ENCODE results near the gene DNAI4. TPM values are rescaled to one million over a fixed set of nuclear protein-coding genes. Genes with fewer than 3 reads are reported as not detected.

DNAI4 gene
- total and polyA plus RNA-seq, 2 of the 4 experiments (the other 2 are of a cell fraction): 0.63 to 1.6 TPM

DNA sequence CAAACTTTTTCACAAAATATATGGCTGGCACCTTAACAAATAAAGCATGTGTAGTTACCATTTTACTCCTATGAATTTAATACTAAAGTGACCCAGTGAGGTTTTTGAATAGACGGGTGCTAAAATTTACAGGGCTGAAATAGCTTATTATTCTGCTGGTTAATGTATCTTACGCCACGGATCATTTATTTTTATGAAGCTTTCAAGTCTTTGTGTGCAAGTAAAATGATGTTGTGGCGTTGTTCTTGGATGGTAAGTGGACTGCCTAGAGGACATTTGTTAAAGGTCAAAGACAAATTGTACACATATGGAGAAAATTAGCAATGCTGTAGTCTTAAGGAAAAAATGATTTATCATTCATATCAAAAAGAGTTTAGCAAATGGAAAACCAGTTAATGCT lies 146.4 kb downstream of the DNAI4 start:
- ATAC-seq (ENCODE audit: low read depth) (no peak), DNase-seq (no peak)
- ChIA-PET POLR2A (ENCODE audit: unreplicated experiment) (no interaction called here), CTCF (interaction anchor here (1.2 kb wide), 1 partner anchor 12 kb away, joined by 4 read pairs; no protein-coding TSS in a partner anchor)
- Histone ChIP-seq H4K91ac (ENCODE audit: insufficient read depth, low read depth, low read length) (no peak overlapping the region), H4K20me1 (ENCODE audit: insufficient read depth, low read length) (no peaks in the 10 kb centered on the region), H3K56ac (ENCODE audit: extremely low read depth, insufficient read depth, low read length) (no peak overlapping the region), H2AK5ac (ENCODE audit: low read depth, low read length) (no peak overlapping the region), H2AFZ (replicated peaks; ENCODE audit: low read length, poor library complexity) (no peak overlapping the region), H3K4me2 (ENCODE audit: low read depth, low read length) (no peak overlapping the region), H3K9ac (ENCODE audit: low read depth, low read length) (no peak overlapping the region), H2AK9ac (replicated peaks; ENCODE audit: low read depth, low read length, poor library complexity) (no peak overlapping the region), H2BK120ac (ENCODE audit: low read depth, low read length) (no peak overlapping the region), H3K9me1 (ENCODE audit: insufficient read depth, low read length) (no peaks in the 10 kb centered on the region), H4K5ac (ENCODE audit: low read depth, low read length) (no peak overlapping the region), H3K36me3 (ENCODE audit: control insufficient read depth, insufficient read depth, low read length) (no peaks in the 10 kb centered on the region), H2BK5ac (ENCODE audit: low read depth, low read length, poor library complexity, severe bottlenecking) (no peak overlapping the region), H3K18ac (ENCODE audit: low read depth, low read length) (no peak overlapping the region), H2BK20ac (ENCODE audit: low read depth, low read length) (no peak overlapping the region), H3K27ac (ENCODE audit: insufficient read depth, low read length) (no peak overlapping the region), H3K9me3 (ENCODE audit: control insufficient read depth, insufficient read depth, low read length) (no peaks in the 10 kb centered on the region), H2BK15ac (ENCODE audit: low read depth, low read length) (no peak overlapping the region), H3K4ac (ENCODE audit: low read depth, low read length) (no peak overlapping the region), H3K4me3 (ENCODE audit: insufficient read depth, low read depth, low read length) (no peak overlapping the region), H3K27me3 (ENCODE audit: control insufficient read depth, insufficient read depth, low read length) (peaks cover 7% of the 10 kb centered on the region; the same call in 1 of the 2 replicates), H4K8ac (ENCODE audit: low read depth in 2 of 2, low read length in 2 of 2) (no peak overlapping the region), H3K23ac (ENCODE audit: low read depth, low read length) (no peak overlapping the region), H3K4me1 (ENCODE audit: control insufficient read depth, insufficient read depth, low read length) (no peaks in the 10 kb centered on the region), H3K14ac (replicated peaks; ENCODE audit: low read depth, low read length) (no peak overlapping the region), H3K79me1 (ENCODE audit: low read depth in 1 of 2, low read length in 2 of 2) (no peaks in the 10 kb centered on the region)
- in situ Hi-C loops (cut with MboI; ENCODE audit: low sequenced_read_pairs): no loop called here
- TF ChIP-seq BHLHE40 (IDR thresholded peaks at IDR 0.05; ENCODE audit: low read depth, low read length): no peak
- dilution Hi-C loops (cut with HindIII; ENCODE audit: low sequenced_read_pairs, unreplicated experiment): no loop called here
- no TSS peak for BruUV-seq (replicated peaks)
- 57% methylated on average over 3 of the region's 4 CpGs; no CpG with 5 or more reads in 1 of the 2 experiments for WGBS, 2 experiments (ENCODE audit: extremely low coverage in 2 of 2, insufficient read length in 1 of 2)
- intact Hi-C loops (cut with micrococcal nuclease): no loop called here

All from IMR-90 (cell line).